Stimulated activated effector memory CD8-positive, alpha-beta T cell treated with anti-CD3 and anti-CD28 coated beads, Interleukin-12 subunit alpha, Interleukin-12 subunit beta, amount 100 ng/mL, for 72 hours (primary cell): ENCODE measurements around the gene BTN1A1.

Source experiments
- ATAC-seq: fragments of 150-1000 bp; cut with Tn5 transposase; 2 replicates; pipeline ENCODE4 v1.10.0; 2021
- DNase-seq, 2 donors: peaks; one replicate each; pipeline ENCODE4 v3.0.0; 2021 to 2022; ENCODE audit warnings: low spot score in 2 of 2
- H3K27ac Mint-ChIP-seq: one replicate; pipeline ENCODE4 v1.8.0; 2022; ENCODE audit warnings: mild to moderate bottlenecking, mixed read lengths
- H3K36me3 Mint-ChIP-seq: one replicate; pipeline ENCODE4 v1.8.0; 2022; ENCODE audit warnings: mild to moderate bottlenecking, mixed read lengths
- H3K4me1 Mint-ChIP-seq: one replicate; pipeline ENCODE4 v1.8.0; 2022; ENCODE audit warnings: mixed read lengths
- H3K4me3 Mint-ChIP-seq: one replicate; pipeline ENCODE4 v1.8.0; 2022; ENCODE audit warnings: mild to moderate bottlenecking, mixed read lengths
- H3K9me3 Mint-ChIP-seq: one replicate; pipeline ENCODE4 v1.8.0; 2022; ENCODE audit warnings: mixed read lengths

BTN1A1 gene

GRCh38 chr6:26472549-26473290 is 27.4 kb upstream of the BTN1A1 start:
- no peak for DNase-seq
- H3K4me3 Mint-ChIP-seq = peak overlapping the region; percentile 94
- peak overlapping the region; percentile 99 for H3K27ac Mint-ChIP-seq
- H3K4me1 Mint-ChIP-seq = peaks cover 45% of the 10 kb centered on the region
- H3K9me3 Mint-ChIP-seq = peaks cover 10% of the 10 kb centered on the region
- peaks cover 45% of the 10 kb centered on the region for H3K36me3 Mint-ChIP-seq
- no peak for ATAC-seq

- H3K27ac Mint-ChIP-seq = peak overlapping the region; percentile 99
- DNase-seq = no peak
- peaks cover 45% of the 10 kb centered on the region for H3K4me1 Mint-ChIP-seq
- ATAC-seq = no peak
- peaks cover 10% of the 10 kb centered on the region for H3K9me3 Mint-ChIP-seq
- peak overlapping the region; percentile 94 for H3K4me3 Mint-ChIP-seq
- peaks cover 38% of the 10 kb centered on the region for H3K36me3 Mint-ChIP-seq
Observed at GRCh38 chr6:26473429-26473757, 26.7 kb upstream of the BTN1A1 start.

GRCh38 chr6:26473758-26474438 is 26.2 kb upstream of the BTN1A1 start:
- ATAC-seq = peak; percentile 97
- peaks cover 10% of the 10 kb centered on the region for H3K9me3 Mint-ChIP-seq
- peak overlapping the region; percentile 99 for H3K27ac Mint-ChIP-seq
- H3K4me1 Mint-ChIP-seq = peaks cover 39% of the 10 kb centered on the region
- peaks cover 33% of the 10 kb centered on the region for H3K36me3 Mint-ChIP-seq
- DNase-seq = peak; percentile 53 to 86
- H3K4me3 Mint-ChIP-seq = peak overlapping the region; percentile 94

GRCh38 chr6:26474439-26474881 is 25.6 kb upstream of the BTN1A1 start:
- Mint-ChIP-seq H3K4me1 (peaks cover 38% of the 10 kb centered on the region), H3K27ac (peak overlapping the region; percentile 99), H3K9me3 (peaks cover 10% of the 10 kb centered on the region), H3K36me3 (peaks cover 28% of the 10 kb centered on the region), H3K4me3 (peak overlapping the region; percentile 94)
- DNase-seq (no peak), ATAC-seq (no peak)

- ATAC-seq (no peak), DNase-seq (no peak)
- Mint-ChIP-seq H3K27ac (no peak overlapping the region), H3K4me3 (peak overlapping the region; percentile 94), H3K36me3 (peaks cover 22% of the 10 kb centered on the region), H3K9me3 (peaks cover 10% of the 10 kb centered on the region), H3K4me1 (peaks cover 38% of the 10 kb centered on the region)
Observed at GRCh38 chr6:26475823-26476729, 24.0 kb upstream of the BTN1A1 start.

- ATAC-seq = no peak
- no peak for DNase-seq
- peaks cover 4% of the 10 kb centered on the region for H3K9me3 Mint-ChIP-seq
- H3K36me3 Mint-ChIP-seq = peaks cover 17% of the 10 kb centered on the region
- H3K27ac Mint-ChIP-seq = peak overlapping the region; percentile 78
- H3K4me1 Mint-ChIP-seq = peaks cover 38% of the 10 kb centered on the region
- no peak overlapping the region for H3K4me3 Mint-ChIP-seq
Observed at GRCh38 chr6:26476896-26477295, 23.2 kb upstream of the BTN1A1 start.

- H3K27ac Mint-ChIP-seq = peak overlapping the region; percentile 78
- no peak overlapping the region for H3K4me3 Mint-ChIP-seq
- ATAC-seq = no peak
- peaks cover 3% of the 10 kb centered on the region for H3K9me3 Mint-ChIP-seq
- H3K36me3 Mint-ChIP-seq = peaks cover 17% of the 10 kb centered on the region
- DNase-seq = no peak
- peaks cover 35% of the 10 kb centered on the region for H3K4me1 Mint-ChIP-seq
Observed at GRCh38 chr6:26477426-26477825, 22.7 kb upstream of the BTN1A1 start.

- no peak for ATAC-seq
- no peak overlapping the region for H3K27ac Mint-ChIP-seq
- peaks cover 26% of the 10 kb centered on the region for H3K4me1 Mint-ChIP-seq
- H3K4me3 Mint-ChIP-seq = no peak overlapping the region
- H3K36me3 Mint-ChIP-seq = peaks cover 17% of the 10 kb centered on the region
- DNase-seq = no peak
- H3K9me3 Mint-ChIP-seq = no peaks in the 10 kb centered on the region
Observed at GRCh38 chr6:26478100-26478984, 21.8 kb upstream of the BTN1A1 start.

- Mint-ChIP-seq H3K4me1 (peaks cover 21% of the 10 kb centered on the region), H3K4me3 (no peak overlapping the region), H3K27ac (no peak overlapping the region), H3K9me3 (no peaks in the 10 kb centered on the region), H3K36me3 (peaks cover 17% of the 10 kb centered on the region)
- ATAC-seq (no peak), DNase-seq (no peak)
Observed at GRCh38 chr6:26478985-26479278, 21.2 kb upstream of the BTN1A1 start.

GRCh38 chr6:26482338-26482737 is 17.8 kb upstream of the BTN1A1 start:
- Mint-ChIP-seq H3K9me3 (no peaks in the 10 kb centered on the region), H3K27ac (no peak overlapping the region), H3K4me3 (no peak overlapping the region), H3K36me3 (no peaks in the 10 kb centered on the region), H3K4me1 (no peaks in the 10 kb centered on the region)
- ATAC-seq (no peak), DNase-seq (no peak)

- H3K36me3 Mint-ChIP-seq = no peaks in the 10 kb centered on the region
- no peaks in the 10 kb centered on the region for H3K4me1 Mint-ChIP-seq
- no peak for ATAC-seq
- no peak for DNase-seq
- H3K4me3 Mint-ChIP-seq = no peak overlapping the region
- H3K9me3 Mint-ChIP-seq = peaks cover 3% of the 10 kb centered on the region
- H3K27ac Mint-ChIP-seq = no peak overlapping the region
Observed at GRCh38 chr6:26483727-26484126, 16.4 kb upstream of the BTN1A1 start.

GRCh38 chr6:26484161-26484560 is 15.9 kb upstream of the BTN1A1 start:
- Mint-ChIP-seq H3K36me3 (no peaks in the 10 kb centered on the region), H3K27ac (no peak overlapping the region)

GRCh38 chr6:26485112-26485780 is 14.9 kb upstream of the BTN1A1 start:
- no peak overlapping the region for H3K4me3 Mint-ChIP-seq
- DNase-seq (no peak), ATAC-seq (no peak)
- H3K9me3 Mint-ChIP-seq = peaks cover 3% of the 10 kb centered on the region
- no peak overlapping the region for H3K27ac Mint-ChIP-seq
- H3K36me3 Mint-ChIP-seq = no peaks in the 10 kb centered on the region
- no peaks in the 10 kb centered on the region for H3K4me1 Mint-ChIP-seq

More at GRCh38 chr6:26484161-26484560, 15.9 kb upstream of the BTN1A1 start:
- no peak overlapping the region for H3K4me3 Mint-ChIP-seq
- no peaks in the 10 kb centered on the region for H3K4me1 Mint-ChIP-seq
- peaks cover 3% of the 10 kb centered on the region for H3K9me3 Mint-ChIP-seq
- DNase-seq (no peak), ATAC-seq (no peak)

- DNase-seq = no peak
- no peak for ATAC-seq
- H3K27ac Mint-ChIP-seq = no peak overlapping the region
- no peaks in the 10 kb centered on the region for H3K36me3 Mint-ChIP-seq
- H3K4me1 Mint-ChIP-seq = peaks cover 4% of the 10 kb centered on the region
- H3K4me3 Mint-ChIP-seq = no peak overlapping the region
- peaks cover 3% of the 10 kb centered on the region for H3K9me3 Mint-ChIP-seq
Observed at GRCh38 chr6:26486358-26486757, 13.7 kb upstream of the BTN1A1 start.
